NB4 (cell line): ENCODE measurements around the gene TRAPPC2.
A peak's percentile ranks its signal among the peaks of the same experiment; 100 is the strongest.
"Not testable (repeated sequence)": the region's sequence is repeated elsewhere in the genome, so short reads cannot be mapped to it uniquely, and the experiment has no call there.

Source experiments
- DNase-seq: peaks from one replicate; pipeline ENCODE4 v3.0.0; 2010; ENCODE audit warnings: low read depth
- H3K4me3 ChIP-seq: one replicate; pipeline ENCODE4 v1.5.1; 2011; ENCODE audit warnings: mild to moderate bottlenecking, low read depth, low read length, moderate library complexity
- MYC ChIP-seq: IDR thresholded peaks from 2 replicates; pipeline ENCODE4 v1.6.1; 2011; ENCODE audit warnings: low read depth, low read length
- POLR2A ChIP-seq: IDR thresholded peaks from 2 replicates; pipeline ENCODE4 v1.6.1; 2011; ENCODE audit warnings: mild to moderate bottlenecking; ENCODE audit not compliant: insufficient read length; ENCODE audit errors: extremely low read depth
- TF ChIP-seq, protein P1 (sequence below): IDR thresholded peaks from one replicate; pipeline ENCODE4 v1.5.1; 2012; ENCODE audit warnings: low read depth, low read length
- TF ChIP-seq, protein P2 (sequence below): IDR thresholded peaks from 2 replicates; pipeline ENCODE4 v1.6.1; 2011; ENCODE audit warnings: low read depth, low read length

The TRAPPC2 gene

GRCh38 chrX:13747836-13748235 lies 13.4 kb upstream of the TRAPPC2 start:
- peak; percentile 67 for DNase-seq
- TF ChIP-seq, protein P1, sequence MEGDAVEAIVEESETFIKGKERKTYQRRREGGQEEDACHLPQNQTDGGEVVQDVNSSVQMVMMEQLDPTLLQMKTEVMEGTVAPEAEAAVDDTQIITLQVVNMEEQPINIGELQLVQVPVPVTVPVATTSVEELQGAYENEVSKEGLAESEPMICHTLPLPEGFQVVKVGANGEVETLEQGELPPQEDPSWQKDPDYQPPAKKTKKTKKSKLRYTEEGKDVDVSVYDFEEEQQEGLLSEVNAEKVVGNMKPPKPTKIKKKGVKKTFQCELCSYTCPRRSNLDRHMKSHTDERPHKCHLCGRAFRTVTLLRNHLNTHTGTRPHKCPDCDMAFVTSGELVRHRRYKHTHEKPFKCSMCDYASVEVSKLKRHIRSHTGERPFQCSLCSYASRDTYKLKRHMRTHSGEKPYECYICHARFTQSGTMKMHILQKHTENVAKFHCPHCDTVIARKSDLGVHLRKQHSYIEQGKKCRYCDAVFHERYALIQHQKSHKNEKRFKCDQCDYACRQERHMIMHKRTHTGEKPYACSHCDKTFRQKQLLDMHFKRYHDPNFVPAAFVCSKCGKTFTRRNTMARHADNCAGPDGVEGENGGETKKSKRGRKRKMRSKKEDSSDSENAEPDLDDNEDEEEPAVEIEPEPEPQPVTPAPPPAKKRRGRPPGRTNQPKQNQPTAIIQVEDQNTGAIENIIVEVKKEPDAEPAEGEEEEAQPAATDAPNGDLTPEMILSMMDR, result peak; percentile 43
- TF ChIP-seq, protein P2, sequence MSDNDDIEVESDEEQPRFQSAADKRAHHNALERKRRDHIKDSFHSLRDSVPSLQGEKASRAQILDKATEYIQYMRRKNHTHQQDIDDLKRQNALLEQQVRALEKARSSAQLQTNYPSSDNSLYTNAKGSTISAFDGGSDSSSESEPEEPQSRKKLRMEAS, result no peak
- no peak overlapping the region for H3K4me3 ChIP-seq

DNA sequence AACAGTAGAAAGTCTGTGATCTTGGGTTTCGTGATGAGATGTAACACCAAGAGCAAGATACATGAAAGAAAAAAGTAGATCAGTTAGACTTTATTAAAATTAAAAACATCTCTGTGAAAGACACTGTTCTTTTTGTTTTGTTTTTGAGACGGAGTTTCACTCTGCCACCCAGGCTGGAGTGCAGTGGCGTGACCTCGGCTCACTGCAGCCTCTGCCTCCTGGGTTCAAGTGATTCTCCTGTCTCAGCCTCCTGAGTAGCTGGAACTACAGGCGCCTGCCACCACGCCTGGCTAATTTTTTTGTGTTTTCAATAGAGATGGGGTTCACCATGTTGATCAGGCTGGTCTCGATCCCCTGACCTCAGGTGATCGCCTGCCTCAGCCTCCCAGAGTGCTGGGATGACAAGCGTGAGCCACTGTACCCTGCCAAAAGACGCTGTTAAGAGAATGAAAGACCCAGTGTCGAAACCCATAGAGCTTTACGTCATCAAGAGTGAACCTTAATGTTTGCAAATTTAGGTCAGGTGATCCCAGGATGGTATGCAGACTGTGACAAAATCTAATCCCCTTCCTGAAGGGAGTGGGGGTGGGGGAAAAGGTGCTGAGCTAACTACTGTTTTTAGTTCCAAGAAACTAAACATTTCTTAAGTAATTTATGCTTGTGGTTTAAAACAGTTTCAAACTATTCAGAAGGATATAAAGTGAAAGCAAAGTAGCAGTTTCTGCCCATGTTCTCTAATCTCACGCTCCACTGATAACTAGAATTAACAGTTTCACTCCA lies 8.2 kb upstream of the TRAPPC2 start:
- TF ChIP-seq, protein P2, result no peak
- TF ChIP-seq POLR2A, result no peak
- TF ChIP-seq MYC, result no peak
- TF ChIP-seq, protein P1, result no peak
- DNase-seq, result peak; percentile 34
- H3K4me3 ChIP-seq, result no peak overlapping the region

DNA sequence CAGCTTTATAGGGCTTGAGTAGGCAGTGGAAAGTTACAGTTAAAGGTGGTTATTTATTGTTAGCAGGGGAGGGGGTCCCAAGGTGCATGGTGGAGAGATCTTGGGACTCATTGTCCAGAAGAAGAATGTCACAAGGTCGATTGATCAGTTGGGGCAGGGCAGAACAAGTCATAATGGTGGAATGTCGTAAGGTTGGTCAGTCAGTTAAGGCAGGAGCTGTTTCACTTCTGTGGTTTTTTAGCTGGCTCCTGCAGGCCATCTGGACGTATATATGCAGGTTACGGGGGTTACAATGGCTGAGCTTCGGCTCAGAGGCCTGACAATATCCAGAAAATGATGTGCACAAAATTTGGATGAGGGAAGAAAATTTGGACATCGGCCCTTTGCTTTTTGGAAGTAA lies 7.3 kb upstream of the TRAPPC2 start:
- no peak overlapping the region for H3K4me3 ChIP-seq
- DNase-seq, result peak; percentile 48
- TF ChIP-seq POLR2A, result no peak
- TF ChIP-seq, protein P2, result no peak
- TF ChIP-seq, protein P1, result no peak
- no peak for TF ChIP-seq MYC

- peak overlapping the region; percentile 97 for H3K4me3 ChIP-seq
- TF ChIP-seq, protein P1, result no peak
- TF ChIP-seq, protein P2, result no peak
- no peak for TF ChIP-seq POLR2A
- TF ChIP-seq MYC, result no peak
- DNase-seq, result no peak
Observed at GRCh38 chrX:13733506-13733905, 914 bp downstream of the TRAPPC2 start.

DNA sequence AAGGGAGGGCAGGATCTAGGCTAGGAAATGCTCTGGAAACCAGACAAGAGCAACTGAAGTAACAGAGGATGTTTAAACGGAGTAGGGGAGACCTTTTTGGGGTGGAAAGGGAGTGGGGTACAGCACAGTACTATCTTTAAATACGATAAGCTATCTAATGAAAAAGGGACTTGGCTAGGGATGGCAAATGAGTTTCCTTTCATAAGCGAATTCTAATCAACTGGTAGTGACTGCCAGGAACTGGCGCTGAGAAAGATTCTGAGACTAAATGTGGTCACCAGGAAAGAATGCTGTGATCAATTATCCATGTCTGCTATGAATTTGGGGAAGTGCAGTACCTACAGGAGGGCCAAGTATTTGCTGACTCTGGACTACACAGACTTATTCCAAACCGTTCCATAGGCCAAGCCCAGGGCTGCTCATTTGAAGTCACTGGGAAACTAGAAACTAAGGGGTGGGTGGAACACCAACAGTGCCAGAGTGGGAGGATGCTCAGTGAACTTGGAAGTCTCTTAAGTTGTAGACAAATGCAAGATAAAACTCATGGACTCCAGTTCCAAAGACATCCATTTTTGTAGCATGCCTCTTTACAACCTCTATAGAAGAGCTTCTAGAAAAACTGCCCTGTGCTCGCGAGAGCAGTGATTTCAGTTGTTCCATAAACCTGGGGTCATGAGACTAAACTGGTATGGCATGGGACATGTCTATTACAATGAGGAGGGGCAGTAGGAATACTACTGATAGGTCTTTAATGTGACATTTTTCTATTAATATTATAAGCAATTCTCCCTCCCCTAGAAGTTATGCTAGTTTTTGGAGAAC lies 2.0 kb downstream of the TRAPPC2 start:
- no peak for DNase-seq
- TF ChIP-seq, protein P1, result no peak
- TF ChIP-seq, protein P2, result no peak
- TF ChIP-seq POLR2A (no peak), MYC (no peak)
- peak overlapping the region; percentile 97 for H3K4me3 ChIP-seq

- not testable (repeated sequence) for H3K4me3 ChIP-seq, DNase-seq
Observed at GRCh38 chrX:13730523-13730922, 3.9 kb downstream of the TRAPPC2 start.

DNA sequence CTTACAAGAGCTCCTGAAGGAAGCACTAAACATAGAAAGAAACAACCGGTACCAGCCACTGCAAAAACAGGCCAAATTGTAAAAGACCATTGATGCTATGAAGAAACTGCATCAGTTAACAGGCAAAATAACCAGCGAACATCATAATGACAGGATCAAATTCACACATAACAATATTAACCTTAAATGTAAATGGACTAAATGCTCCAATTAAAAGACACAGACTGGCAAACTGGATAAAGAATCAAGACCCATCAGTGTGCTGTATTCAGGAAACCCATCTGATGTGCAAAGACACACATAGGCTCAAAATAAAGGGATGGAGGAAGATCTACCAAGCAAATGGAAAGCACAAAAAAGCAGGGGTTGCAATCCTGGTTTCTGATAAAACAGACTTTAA lies 7.8 kb downstream of the TRAPPC2 start:
- DNase-seq, H3K4me3 ChIP-seq: not testable (repeated sequence)

- DNase-seq, H3K4me3 ChIP-seq: not testable (repeated sequence)
Observed at GRCh38 chrX:13724878-13725277, 9.5 kb downstream of the TRAPPC2 start.
